ENCODE results near the gene TMX3. TPM values are rescaled to one million over a fixed set of nuclear protein-coding genes. Genes with fewer than 3 reads are reported as not detected.

The TMX3 gene
- total and polyA plus RNA-seq, 2 donors (not counting 3 experiments of a cell fraction or from before 2014, with no cell fraction given): 20.0 to 65.5 TPM

DNA sequence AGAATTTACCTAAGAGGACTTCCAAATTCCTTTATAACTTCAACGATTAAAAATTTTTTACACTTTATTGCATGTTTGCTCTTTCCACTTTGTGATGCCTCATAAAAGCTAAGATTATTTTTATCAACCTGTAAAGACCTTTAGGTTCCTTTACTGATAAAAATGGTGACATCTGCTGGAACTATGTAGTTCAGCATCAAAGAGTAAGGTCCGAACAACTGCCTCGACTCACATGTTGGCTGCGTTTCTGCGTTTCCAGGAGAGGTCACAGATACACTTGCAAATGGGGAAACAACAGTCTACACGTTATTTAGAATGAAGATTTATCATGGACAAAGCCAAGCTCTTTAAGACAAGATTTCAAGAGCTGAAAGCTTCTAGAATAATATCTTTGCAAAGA is 18.8 kb upstream of the TMX3 start:
- Histone ChIP-seq H3K4me2 (ENCODE audit: insufficient read depth, low read length) (no peak overlapping the region), H3K9ac (replicated peaks; ENCODE audit: extremely low read depth, insufficient read depth, low read length) (no peak overlapping the region), H2AFZ (ENCODE audit: low read depth, low read length) (no peak overlapping the region), H3K9me1 (replicated peaks; ENCODE audit: control insufficient read depth, extremely low read depth, insufficient read depth, low read length) (no peaks in the 10 kb centered on the region), H3K79me2 (ENCODE audit: control insufficient read depth, insufficient read depth, low read length) (no peaks in the 10 kb centered on the region), H3K27ac (ENCODE audit: insufficient read depth, low read depth, low read length) (no peak overlapping the region), H3K4me3 (replicated peaks in 1 of 3; ENCODE audit: insufficient read depth in 1 of 3, low read depth in 1 of 3, low read length in 3 of 3) (no peak overlapping the region), H3K9me3 (replicated peaks; ENCODE audit: control insufficient read depth, insufficient read depth, low read length) (no peaks in the 10 kb centered on the region), H4K20me1 (replicated peaks; ENCODE audit: control insufficient read depth, extremely low read depth, insufficient read depth, low read length) (no peaks in the 10 kb centered on the region), H3K27me3 (ENCODE audit: control insufficient read depth in 2 of 2, insufficient read depth in 2 of 2, low read length in 2 of 2) (no peaks in the 10 kb centered on the region), H3K36me3 (ENCODE audit: control insufficient read depth in 2 of 2, extremely low read depth in 1 of 2, insufficient read depth in 2 of 2, low read length in 2 of 2) (no peaks in the 10 kb centered on the region), H3K4me1 (ENCODE audit: control insufficient read depth, extremely low read depth, insufficient read depth, low read length) (no peaks in the 10 kb centered on the region)
- TF ChIP-seq FOS (IDR thresholded peaks at IDR 0.05; ENCODE audit: borderline replicate concordance, insufficient read depth, low read length) (no peak), CTCF (IDR thresholded peaks at IDR 0.05; ENCODE audit: extremely low read depth in 1 of 2, insufficient read depth in 1 of 2, low read depth in 1 of 2, low read length in 2 of 2) (no peak), MYC (IDR thresholded peaks at IDR 0.05; ENCODE audit: low read depth, low read length) (no peak), POLR2A (IDR thresholded peaks at IDR 0.05; ENCODE audit: low read depth, low read length) (no peak)
- CTCF ChIA-PET: interaction anchor here (1.2 to 1.5 kb wide), 3 partner anchors 12 to 1629 kb away, joined by 3 to 4 read pairs (median 3); no protein-coding TSS in a partner anchor
- dilution Hi-C loops (cut with MboI; ENCODE audit: extremely low pct_ligation_motif_present, low sequenced_read_pairs): no loop called here
- FAIRE-seq (no peak), DNase-seq (ENCODE audit: low read depth, low spot score) (no peak)
- POLR2A ChIA-PET: no interaction called here
- no TSS peak for BruUV-seq (replicated peaks)
- intact Hi-C loops (cut with micrococcal nuclease): no loop called here

- intact Hi-C loops (cut with micrococcal nuclease) (no loop called here), dilution Hi-C loops (cut with MboI; ENCODE audit: extremely low pct_ligation_motif_present, low sequenced_read_pairs) (no loop called here)
- BruUV-seq (replicated peaks): no TSS peak
- Histone ChIP-seq H3K36me3 (ENCODE audit: control insufficient read depth in 2 of 2, extremely low read depth in 1 of 2, insufficient read depth in 2 of 2, low read length in 2 of 2) (no peaks in the 10 kb centered on the region), H3K27me3 (ENCODE audit: control insufficient read depth in 2 of 2, insufficient read depth in 2 of 2, low read length in 2 of 2) (no peaks in the 10 kb centered on the region), H2AFZ (ENCODE audit: low read depth, low read length) (no peak overlapping the region), H3K9me3 (replicated peaks; ENCODE audit: control insufficient read depth, insufficient read depth, low read length) (no peaks in the 10 kb centered on the region), H3K9ac (replicated peaks; ENCODE audit: extremely low read depth, insufficient read depth, low read length) (no peak overlapping the region), H4K20me1 (replicated peaks; ENCODE audit: control insufficient read depth, extremely low read depth, insufficient read depth, low read length) (no peaks in the 10 kb centered on the region), H3K9me1 (replicated peaks; ENCODE audit: control insufficient read depth, extremely low read depth, insufficient read depth, low read length) (no peaks in the 10 kb centered on the region), H3K79me2 (ENCODE audit: control insufficient read depth, insufficient read depth, low read length) (no peaks in the 10 kb centered on the region), H3K4me2 (ENCODE audit: insufficient read depth, low read length) (no peak overlapping the region), H3K4me3 (replicated peaks in 1 of 3; ENCODE audit: insufficient read depth in 1 of 3, low read depth in 1 of 3, low read length in 3 of 3) (no peak overlapping the region), H3K27ac (ENCODE audit: insufficient read depth, low read depth, low read length) (no peak overlapping the region), H3K4me1 (ENCODE audit: control insufficient read depth, extremely low read depth, insufficient read depth, low read length) (no peaks in the 10 kb centered on the region)
- CTCF ChIA-PET: no interaction called here
- no peak for TF ChIP-seq EZH2 (IDR thresholded peaks at IDR 0.05; ENCODE audit: borderline replicate concordance, low read depth, low read length, severe bottlenecking)
- no peak for TF ChIP-seq GATA2 (IDR thresholded peaks at IDR 0.05; ENCODE audit: insufficient read depth, insufficient read length, low read depth, low read length)
- TF ChIP-seq POLR2AphosphoS5 (IDR thresholded peaks at IDR 0.05; ENCODE audit: insufficient read depth, low read depth, low read length): no peak
- TF ChIP-seq, protein P1, sequence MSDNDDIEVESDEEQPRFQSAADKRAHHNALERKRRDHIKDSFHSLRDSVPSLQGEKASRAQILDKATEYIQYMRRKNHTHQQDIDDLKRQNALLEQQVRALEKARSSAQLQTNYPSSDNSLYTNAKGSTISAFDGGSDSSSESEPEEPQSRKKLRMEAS (IDR thresholded peaks at IDR 0.05; ENCODE audit: insufficient read depth, insufficient read length): no peak
- no peak for TF ChIP-seq CTCF (IDR thresholded peaks at IDR 0.05; ENCODE audit: extremely low read depth in 1 of 2, insufficient read depth in 1 of 2, low read depth in 1 of 2, low read length in 2 of 2)
- no peak for TF ChIP-seq POLR2A (IDR thresholded peaks at IDR 0.05; ENCODE audit: low read depth, low read length)
- no peak for TF ChIP-seq FOS (IDR thresholded peaks at IDR 0.05; ENCODE audit: borderline replicate concordance, insufficient read depth, low read length)
- no peak for TF ChIP-seq JUN (IDR thresholded peaks at IDR 0.05; ENCODE audit: borderline replicate concordance, insufficient read depth, insufficient read length, low read depth)
- no peak for TF ChIP-seq MYC (IDR thresholded peaks at IDR 0.05; ENCODE audit: low read depth, low read length)
- no peak for DNase-seq (ENCODE audit: low read depth, low spot score)
- no peak for FAIRE-seq
- POLR2A ChIA-PET: no interaction called here
These were observed 13.3 kb upstream of the TMX3 start for GRCh38 chr18:68728081-68728700.

Data from endothelial cell of umbilical vein (primary cell).